ENCODE data around the gene TUBGCP4. TPM values are rescaled to one million over a fixed set of nuclear protein-coding genes. Genes with fewer than 3 reads are reported as not detected.

Gene TUBGCP4
- total RNA-seq, 1 experiment from 2014 or later: 23.5 TPM

DNA sequence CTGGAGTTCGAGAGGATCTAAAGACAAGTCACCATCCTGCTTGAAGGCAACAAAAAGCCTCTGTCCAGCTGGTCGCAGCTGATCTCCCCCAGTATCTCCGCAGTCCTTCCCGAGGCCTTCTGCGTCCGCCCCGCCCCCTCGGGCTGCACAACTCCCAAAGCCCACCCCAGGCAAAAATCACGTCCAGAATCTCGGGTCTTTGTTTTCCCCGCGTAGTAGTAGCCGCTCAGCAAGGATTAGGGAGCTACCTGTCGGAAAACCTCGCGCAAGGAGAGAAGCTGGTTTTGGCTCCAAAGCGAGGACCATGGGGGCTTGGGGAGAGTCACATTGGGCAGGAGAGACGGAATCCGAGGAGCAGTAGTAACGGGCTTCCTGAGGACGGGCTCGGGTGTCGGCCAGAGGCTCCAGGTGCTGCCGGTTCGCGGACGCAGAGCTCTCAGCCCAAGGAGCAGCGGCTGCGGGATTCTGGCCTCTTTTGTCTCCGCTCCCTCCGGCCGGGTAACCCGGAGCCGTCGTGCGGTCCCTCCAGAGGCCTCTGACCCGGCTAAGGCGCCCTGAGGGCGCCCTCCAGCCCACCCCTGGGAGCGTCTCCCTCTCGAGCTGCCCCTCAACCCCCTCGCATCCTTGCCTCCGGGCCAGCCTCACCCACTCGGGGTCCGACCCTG, 459 bp upstream of the TUBGCP4 start:
- Histone ChIP-seq H2BK5ac (ENCODE audit: insufficient read length, low read length) (no peak overlapping the region), H3K9me3 (ENCODE audit: control insufficient read depth, low read depth, low read length) (no peaks in the 10 kb centered on the region), H3K23ac (ENCODE audit: insufficient read length, low read depth, low read length) (no peak overlapping the region), H3K27ac (ENCODE audit: insufficient read length, low read depth, low read length) (no peak overlapping the region), H3K9ac (ENCODE audit: extremely low read depth, insufficient read length, low read length) (peak overlapping the region; percentile 83), H3K23me2 (ENCODE audit: insufficient read length, low read depth, low read length, poor library complexity, severe bottlenecking) (peaks cover 11% of the 10 kb centered on the region), H3K14ac (ENCODE audit: insufficient read depth, low read length) (peak overlapping the region; percentile 66), H2AK5ac (ENCODE audit: insufficient read length, low read length) (no peak overlapping the region), H2AFZ (ENCODE audit: low read length) (no peak overlapping the region), H4K20me1 (ENCODE audit: control insufficient read depth, insufficient read depth, insufficient read length) (no peaks in the 10 kb centered on the region), H3K27me3 (ENCODE audit: insufficient read depth, low read length) (no peaks in the 10 kb centered on the region), H3K79me2 (ENCODE audit: insufficient read depth, low read length) (peaks cover 9% of the 10 kb centered on the region), H3K4me2 (ENCODE audit: insufficient read depth, insufficient read length, low read length) (peak overlapping the region; percentile 82), H2BK12ac (ENCODE audit: insufficient read length, low read depth, low read length) (no peak overlapping the region), H2BK15ac (ENCODE audit: low read depth, low read length) (no peak overlapping the region), H3K4me1 (ENCODE audit: insufficient read depth, low read length) (peaks cover 6% of the 10 kb centered on the region), H3T11ph (ENCODE audit: low read length) (no peak overlapping the region), H3K56ac (ENCODE audit: insufficient read length, low read depth, low read length) (no peak overlapping the region), H4K8ac (replicated peaks; ENCODE audit: insufficient read length, low read depth, low read length) (no peak overlapping the region), H3K79me1 (ENCODE audit: insufficient read depth, low read depth, low read length, poor library complexity, severe bottlenecking) (peaks cover 16% of the 10 kb centered on the region), H4K91ac (ENCODE audit: insufficient read length, low read depth, low read length) (no peak overlapping the region), H2BK120ac (ENCODE audit: low read depth, low read length, poor library complexity, severe bottlenecking) (no peak overlapping the region), H3K18ac (ENCODE audit: insufficient read length, low read depth, low read length) (peak overlapping the region; percentile 44), H2BK20ac (ENCODE audit: low read depth, low read length, poor library complexity, severe bottlenecking) (no peak overlapping the region), H3K4ac (ENCODE audit: low read depth, low read length) (no peak overlapping the region), H4K5ac (ENCODE audit: insufficient read length, low read depth, low read length) (no peak overlapping the region)
- DNase-seq: peak; percentile 44
- H3K4me1 Mint-ChIP-seq: peaks cover 26 to 32% of the 10 kb centered on the region in 2 experiments
- peak overlapping the region; percentile 96 to 98 for H3K4me3 Mint-ChIP-seq
- no CpG with 5 or more reads among the region's 45 CpGs for WGBS (ENCODE audit: extremely low coverage, insufficient read length, low lambda C conversion rate)
- H3K27me3 Mint-ChIP-seq (ENCODE audit: low read depth): no peaks in the 10 kb centered on the region
- peaks cover 37 to 42% (median 40%) of the 10 kb centered on the region in 3 experiments for H3K36me3 Mint-ChIP-seq (ENCODE audit: insufficient read depth in 1 of 3, low read depth in 3 of 3)
- TF ChIP-seq, protein P1, sequence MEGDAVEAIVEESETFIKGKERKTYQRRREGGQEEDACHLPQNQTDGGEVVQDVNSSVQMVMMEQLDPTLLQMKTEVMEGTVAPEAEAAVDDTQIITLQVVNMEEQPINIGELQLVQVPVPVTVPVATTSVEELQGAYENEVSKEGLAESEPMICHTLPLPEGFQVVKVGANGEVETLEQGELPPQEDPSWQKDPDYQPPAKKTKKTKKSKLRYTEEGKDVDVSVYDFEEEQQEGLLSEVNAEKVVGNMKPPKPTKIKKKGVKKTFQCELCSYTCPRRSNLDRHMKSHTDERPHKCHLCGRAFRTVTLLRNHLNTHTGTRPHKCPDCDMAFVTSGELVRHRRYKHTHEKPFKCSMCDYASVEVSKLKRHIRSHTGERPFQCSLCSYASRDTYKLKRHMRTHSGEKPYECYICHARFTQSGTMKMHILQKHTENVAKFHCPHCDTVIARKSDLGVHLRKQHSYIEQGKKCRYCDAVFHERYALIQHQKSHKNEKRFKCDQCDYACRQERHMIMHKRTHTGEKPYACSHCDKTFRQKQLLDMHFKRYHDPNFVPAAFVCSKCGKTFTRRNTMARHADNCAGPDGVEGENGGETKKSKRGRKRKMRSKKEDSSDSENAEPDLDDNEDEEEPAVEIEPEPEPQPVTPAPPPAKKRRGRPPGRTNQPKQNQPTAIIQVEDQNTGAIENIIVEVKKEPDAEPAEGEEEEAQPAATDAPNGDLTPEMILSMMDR (conservative IDR thresholded peaks at IDR 0.05): no peak
- H3K9me3 Mint-ChIP-seq: no peaks in the 10 kb centered on the region; a peak in 1 of 5 replicates
- H3K27ac Mint-ChIP-seq: peak overlapping the region in 2 of 3 experiments; percentile 92 to 96; a peak in 5 of 7 replicates
